ENCODE results near the gene ANK3. TPM values are rescaled to one million over a fixed set of nuclear protein-coding genes. Genes with fewer than 3 reads are reported as not detected.

Gene ANK3
- polyA plus RNA-seq, 1 experiment, result 0.13 TPM

DNA sequence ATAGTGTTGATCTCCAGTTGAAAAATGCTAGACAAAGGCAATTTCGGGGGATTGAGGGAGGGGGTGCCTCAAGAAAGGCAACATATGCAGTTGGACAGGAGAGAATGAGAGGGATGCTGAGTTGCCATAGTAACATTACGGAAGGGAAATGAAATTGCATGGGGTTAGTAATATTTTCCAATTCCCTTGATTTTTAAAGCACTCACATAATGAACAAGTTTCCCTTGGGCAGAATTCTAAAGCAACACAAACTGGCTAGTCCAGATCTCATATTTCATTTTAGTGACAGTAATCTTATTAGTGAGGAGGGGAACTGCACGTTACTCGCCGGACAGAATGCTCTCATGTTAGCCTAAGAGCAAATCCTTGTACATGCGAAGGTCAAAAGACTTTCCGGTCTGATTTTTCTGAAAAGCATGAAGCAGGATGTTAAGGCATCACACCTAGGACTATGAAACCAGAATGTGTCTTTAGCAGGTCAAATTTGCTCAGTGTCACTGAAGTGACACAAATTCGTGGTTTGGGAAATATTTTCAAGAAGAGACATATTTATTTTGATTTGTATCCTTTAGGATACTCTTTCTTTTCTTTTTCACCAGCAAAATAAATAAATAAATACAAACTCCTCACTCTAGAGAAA, 165.5 kb downstream of the ANK3 start:
- H3K36me3 ChIP-seq (ENCODE audit: control insufficient read depth, insufficient read depth, low read length), result no peaks in the 10 kb centered on the region
- no peak overlapping the region for H3K4me3 ChIP-seq (ENCODE audit: low read depth, low read length)
- H3K27me3 ChIP-seq (ENCODE audit: control insufficient read depth, insufficient read depth, low read length), result no peaks in the 10 kb centered on the region; the same call in 1 of the 2 replicates
- CTCF ChIA-PET, result interaction anchor here (1.2 to 1.4 kb wide), 2 partner anchors 18 to 20 kb away, joined by 3 to 4 read pairs; no protein-coding TSS in a partner anchor
- TF ChIP-seq, protein P1, sequence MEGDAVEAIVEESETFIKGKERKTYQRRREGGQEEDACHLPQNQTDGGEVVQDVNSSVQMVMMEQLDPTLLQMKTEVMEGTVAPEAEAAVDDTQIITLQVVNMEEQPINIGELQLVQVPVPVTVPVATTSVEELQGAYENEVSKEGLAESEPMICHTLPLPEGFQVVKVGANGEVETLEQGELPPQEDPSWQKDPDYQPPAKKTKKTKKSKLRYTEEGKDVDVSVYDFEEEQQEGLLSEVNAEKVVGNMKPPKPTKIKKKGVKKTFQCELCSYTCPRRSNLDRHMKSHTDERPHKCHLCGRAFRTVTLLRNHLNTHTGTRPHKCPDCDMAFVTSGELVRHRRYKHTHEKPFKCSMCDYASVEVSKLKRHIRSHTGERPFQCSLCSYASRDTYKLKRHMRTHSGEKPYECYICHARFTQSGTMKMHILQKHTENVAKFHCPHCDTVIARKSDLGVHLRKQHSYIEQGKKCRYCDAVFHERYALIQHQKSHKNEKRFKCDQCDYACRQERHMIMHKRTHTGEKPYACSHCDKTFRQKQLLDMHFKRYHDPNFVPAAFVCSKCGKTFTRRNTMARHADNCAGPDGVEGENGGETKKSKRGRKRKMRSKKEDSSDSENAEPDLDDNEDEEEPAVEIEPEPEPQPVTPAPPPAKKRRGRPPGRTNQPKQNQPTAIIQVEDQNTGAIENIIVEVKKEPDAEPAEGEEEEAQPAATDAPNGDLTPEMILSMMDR (IDR thresholded peaks at IDR 0.05; ENCODE audit: insufficient read depth, low read depth, low read length), result no peak
- no peak for DNase-seq (ENCODE audit: low read depth)
- POLR2A ChIA-PET, result no interaction called here

DNA sequence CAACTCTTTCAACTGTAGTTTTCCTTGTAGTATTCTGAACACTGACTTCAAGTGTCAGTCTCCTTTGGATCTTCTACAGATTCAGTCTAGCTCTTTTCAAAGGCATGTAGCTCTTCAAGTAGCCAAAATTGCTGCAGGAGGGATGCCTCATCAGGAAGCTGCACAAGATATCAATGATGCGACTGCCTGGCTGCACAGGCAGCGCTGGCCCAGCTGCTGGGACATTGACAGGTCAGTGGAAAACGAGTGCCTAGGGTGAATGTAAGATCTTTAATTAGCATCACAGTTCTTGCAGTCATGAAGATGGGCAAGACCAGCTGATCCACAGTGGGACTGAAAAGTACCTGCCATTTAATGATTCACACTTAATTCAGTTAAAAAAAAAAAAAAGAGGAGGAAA, 167.6 kb downstream of the ANK3 start:
- Histone ChIP-seq H3K27me3 (ENCODE audit: control insufficient read depth, insufficient read depth, low read length) (no peaks in the 10 kb centered on the region; the same call in 1 of the 2 replicates), H3K36me3 (ENCODE audit: control insufficient read depth, insufficient read depth, low read length) (no peaks in the 10 kb centered on the region), H3K4me3 (ENCODE audit: low read depth, low read length) (no peak overlapping the region)
- DNase-seq (ENCODE audit: low read depth), result no peak
- ChIA-PET CTCF (interaction anchor here (1.2 to 1.7 kb wide), 2 partner anchors 12 to 107 kb away, joined by 6 read pairs; no protein-coding TSS in a partner anchor), POLR2A (no interaction called here)
- TF ChIP-seq, protein P1 (IDR thresholded peaks at IDR 0.05; ENCODE audit: insufficient read depth, low read depth, low read length), result no peak

DNA sequence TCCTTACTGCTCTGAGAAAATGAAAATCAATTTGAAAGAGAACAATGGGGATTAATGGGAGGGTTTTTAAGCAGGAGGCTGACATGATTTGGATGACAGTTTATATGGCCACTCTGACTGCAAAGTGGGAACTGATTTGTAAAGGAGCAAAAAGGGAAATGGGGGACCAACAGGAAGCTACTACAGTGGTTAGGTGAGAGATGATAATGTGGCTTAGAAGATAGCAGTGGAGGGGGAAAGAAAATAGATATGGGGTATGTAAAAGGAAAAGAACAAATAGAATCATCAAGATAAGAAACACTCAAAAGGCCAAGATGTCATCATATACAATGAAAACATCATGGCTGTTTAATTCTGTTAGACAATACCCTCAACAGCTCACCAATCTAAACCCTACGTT, 177.5 kb downstream of the ANK3 start:
- POLR2A ChIA-PET, result no interaction called here
- no peak for DNase-seq (ENCODE audit: low read depth)
- no peaks in the 10 kb centered on the region for H3K36me3 ChIP-seq (ENCODE audit: control insufficient read depth, insufficient read depth, low read length)
- CTCF ChIA-PET, result interaction anchor here (1.2 to 10.6 kb wide), 3 partner anchors 8 to 97 kb away, joined by 3 to 102 read pairs (median 10); no protein-coding TSS in a partner anchor
- TF ChIP-seq, protein P1 (IDR thresholded peaks at IDR 0.05; ENCODE audit: insufficient read depth, low read depth, low read length), result no peak
- H3K27me3 ChIP-seq (ENCODE audit: control insufficient read depth, insufficient read depth, low read length), result no peaks in the 10 kb centered on the region; the same call in 1 of the 2 replicates
- H3K4me3 ChIP-seq (ENCODE audit: low read depth, low read length), result no peak overlapping the region

DNA sequence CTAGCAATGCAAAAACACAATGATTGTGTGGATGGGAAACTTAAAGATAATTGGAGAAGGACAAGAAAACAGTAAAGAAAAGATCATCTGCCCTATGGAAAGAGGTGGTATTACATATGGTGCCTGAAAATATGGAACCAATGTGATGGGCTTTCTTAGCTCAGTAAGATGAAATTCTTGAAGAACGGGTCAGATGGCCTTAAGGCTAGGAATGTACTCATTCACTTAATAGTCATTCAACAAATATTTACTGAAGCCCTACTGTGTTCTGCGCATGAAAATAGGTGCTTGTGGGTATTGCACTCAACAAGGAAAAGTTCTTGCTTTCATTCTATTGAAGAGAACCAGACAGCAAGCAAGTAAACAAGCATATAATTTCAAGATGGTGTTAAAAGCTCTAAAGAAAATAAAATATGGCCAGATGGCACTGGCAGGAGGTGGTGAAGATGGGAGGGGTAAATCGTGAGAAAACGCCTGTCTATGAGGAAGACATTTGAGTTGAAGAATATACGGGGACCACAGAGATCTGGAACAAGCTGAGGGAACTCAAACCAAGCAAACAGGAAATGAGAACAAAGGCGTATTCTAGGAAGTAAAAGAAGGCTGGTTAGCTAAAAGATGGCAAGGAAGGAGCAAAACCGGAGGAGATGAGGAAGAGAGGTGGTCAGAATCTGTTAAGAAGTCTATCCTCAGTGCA, 179.7 kb downstream of the ANK3 start:
- DNase-seq (ENCODE audit: low read depth), result no peak
- Histone ChIP-seq H3K27me3 (ENCODE audit: control insufficient read depth, insufficient read depth, low read length) (no peaks in the 10 kb centered on the region; the same call in 1 of the 2 replicates), H3K4me3 (ENCODE audit: low read depth, low read length) (no peak overlapping the region), H3K36me3 (ENCODE audit: control insufficient read depth, insufficient read depth, low read length) (no peaks in the 10 kb centered on the region)
- CTCF ChIA-PET, result interaction anchor here (1.0 to 10.6 kb wide), 11 partner anchors 10 to 586 kb away, joined by 3 to 116 read pairs (median 6); no protein-coding TSS in a partner anchor
- POLR2A ChIA-PET, result interaction anchor here (1.0 kb wide), 1 partner anchor 12 kb away, joined by 3 read pairs; no protein-coding TSS in a partner anchor
- TF ChIP-seq, protein P1 (IDR thresholded peaks at IDR 0.05; ENCODE audit: insufficient read depth, low read depth, low read length), result no peak

DNA sequence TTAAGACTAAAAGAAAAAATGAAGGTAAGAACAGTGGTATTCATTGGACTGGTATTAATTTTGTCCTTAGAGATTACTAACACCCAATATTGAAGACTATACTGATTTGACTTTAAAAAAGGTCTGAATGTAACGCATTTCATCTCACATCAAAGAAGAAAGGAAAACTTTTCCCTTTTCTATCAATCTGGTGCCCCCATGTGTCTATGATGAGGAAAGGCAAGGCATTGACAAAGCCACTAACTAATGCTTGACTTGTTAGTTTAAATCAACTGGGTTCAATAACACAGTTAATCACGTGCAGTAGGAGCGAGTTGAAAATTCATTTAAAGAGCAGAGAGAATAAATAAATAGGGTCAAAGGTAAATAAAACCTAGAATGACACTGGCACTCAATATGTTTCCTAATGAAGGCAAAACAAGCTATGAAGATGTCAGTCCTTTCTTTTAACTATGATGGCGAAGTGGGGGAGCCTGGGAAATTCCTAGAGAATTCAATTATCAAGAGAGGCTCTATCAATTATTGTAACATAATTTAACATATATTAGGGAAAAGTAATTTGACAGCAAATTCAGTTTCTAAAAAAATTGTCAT, 180.9 kb downstream of the ANK3 start:
- ChIA-PET POLR2A (no interaction called here), CTCF (interaction anchor here (0.7 to 10.6 kb wide), 22 partner anchors 9 to 585 kb away, joined by 3 to 116 read pairs (median 5); no protein-coding TSS in a partner anchor)
- no peaks in the 10 kb centered on the region for H3K36me3 ChIP-seq (ENCODE audit: control insufficient read depth, insufficient read depth, low read length)
- no peak overlapping the region for H3K4me3 ChIP-seq (ENCODE audit: low read depth, low read length)
- TF ChIP-seq, protein P1 (IDR thresholded peaks at IDR 0.05; ENCODE audit: insufficient read depth, low read depth, low read length), result peak; percentile 79
- no peak for DNase-seq (ENCODE audit: low read depth)
- H3K27me3 ChIP-seq (ENCODE audit: control insufficient read depth, insufficient read depth, low read length), result no peaks in the 10 kb centered on the region; the same call in 1 of the 2 replicates

Measured in BJ (cell line).